DOHH2 (cell line): Measurements from ENCODE around the gene PDIA6.

ENCODE experiments used
- CTCF ChIP-seq: fragments of 200-600 bp; sonication (generic); IDR thresholded peaks from one replicate; pipeline ENCODE4 v1.5.1; 2014; ENCODE audit warnings: antibody characterized with exemption, mild to moderate bottlenecking, low read depth, low read length; ENCODE audit not compliant: poor library complexity, severe bottlenecking
- EZH2phosphoT487 ChIP-seq: fragments of 200-600 bp; sonication (generic); IDR thresholded peaks from 2 replicates; pipeline ENCODE4 v1.6.1; 2017; ENCODE audit warnings: borderline replicate concordance, mild to moderate bottlenecking, antibody characterized with exemption, low read length, moderate library complexity, mixed read lengths

DNA sequence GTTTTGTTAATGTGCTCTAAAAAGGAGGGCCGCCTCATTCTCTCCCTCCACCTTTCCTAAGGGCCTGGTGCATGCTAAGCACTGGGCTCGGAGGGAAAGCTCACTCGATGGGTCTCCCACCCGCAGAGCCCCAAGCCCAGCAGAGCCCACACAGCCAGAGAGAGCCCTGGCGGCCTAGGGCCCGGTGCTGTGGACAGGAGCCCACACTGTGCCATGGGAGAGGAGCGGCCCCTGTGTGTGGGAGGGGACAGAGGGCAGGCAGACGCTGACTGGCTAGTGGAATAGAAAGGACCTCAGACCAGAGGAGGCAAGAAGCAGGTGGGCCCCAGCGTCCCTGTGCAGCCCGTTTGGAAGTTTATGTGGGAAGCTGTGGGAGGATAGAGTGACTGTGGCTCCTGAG, 49.7 kb upstream of the PDIA6 start:
- TF ChIP-seq CTCF (no peak), EZH2phosphoT487 (no peak)
